GM13977 (cell line): ENCODE data around the gene KLHL1.

Experiments
- DNase-seq: peaks from one replicate; pipeline ENCODE4 v3.0.0; 2012; ENCODE audit warnings: low spot score
- in situ Hi-C: fragments of 300-500 bp; cut with MboI; formaldehyde crosslinking; loops from one replicate; pipeline ENCODE4 v1.12.0; 2022; ENCODE audit warnings: low sequenced_read_pairs, low pct_unique_long_range_greater_than_20kb, mixed read lengths, inconsistent platforms; ENCODE audit not compliant: unreplicated experiment
- TF ChIP-seq, protein P1 (sequence below): IDR thresholded peaks from 2 replicates; pipeline ENCODE4 v1.5.1; 2012; ENCODE audit warnings: mild to moderate bottlenecking, control low read depth; ENCODE audit not compliant: insufficient read depth; ENCODE audit errors: extremely low read depth, missing control alignments

Gene KLHL1

GRCh38 chr13:70027551-70027950 is 80.7 kb downstream of the KLHL1 start:
- no peak for DNase-seq
- TF ChIP-seq, protein P1, sequence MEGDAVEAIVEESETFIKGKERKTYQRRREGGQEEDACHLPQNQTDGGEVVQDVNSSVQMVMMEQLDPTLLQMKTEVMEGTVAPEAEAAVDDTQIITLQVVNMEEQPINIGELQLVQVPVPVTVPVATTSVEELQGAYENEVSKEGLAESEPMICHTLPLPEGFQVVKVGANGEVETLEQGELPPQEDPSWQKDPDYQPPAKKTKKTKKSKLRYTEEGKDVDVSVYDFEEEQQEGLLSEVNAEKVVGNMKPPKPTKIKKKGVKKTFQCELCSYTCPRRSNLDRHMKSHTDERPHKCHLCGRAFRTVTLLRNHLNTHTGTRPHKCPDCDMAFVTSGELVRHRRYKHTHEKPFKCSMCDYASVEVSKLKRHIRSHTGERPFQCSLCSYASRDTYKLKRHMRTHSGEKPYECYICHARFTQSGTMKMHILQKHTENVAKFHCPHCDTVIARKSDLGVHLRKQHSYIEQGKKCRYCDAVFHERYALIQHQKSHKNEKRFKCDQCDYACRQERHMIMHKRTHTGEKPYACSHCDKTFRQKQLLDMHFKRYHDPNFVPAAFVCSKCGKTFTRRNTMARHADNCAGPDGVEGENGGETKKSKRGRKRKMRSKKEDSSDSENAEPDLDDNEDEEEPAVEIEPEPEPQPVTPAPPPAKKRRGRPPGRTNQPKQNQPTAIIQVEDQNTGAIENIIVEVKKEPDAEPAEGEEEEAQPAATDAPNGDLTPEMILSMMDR = no peak
- in situ Hi-C loops = no loop called here

DNA sequence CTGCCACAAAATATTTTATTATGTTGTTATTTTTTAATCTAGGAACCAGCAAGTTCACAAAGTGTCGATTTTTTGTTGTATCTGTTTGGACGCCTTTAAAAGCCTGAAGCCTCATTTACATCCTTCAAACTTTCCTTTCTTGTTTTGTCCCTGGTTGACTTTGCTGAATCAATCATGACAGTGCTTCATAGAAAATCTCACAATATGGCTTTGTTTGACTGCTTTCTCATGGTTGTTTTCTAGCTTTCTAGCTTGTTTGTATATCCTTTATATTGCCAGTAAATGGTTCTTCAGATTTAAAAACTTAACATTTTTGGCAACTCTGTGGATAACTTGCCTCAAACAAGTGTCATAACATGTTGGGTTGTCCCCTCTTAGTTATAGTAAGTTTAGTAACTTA is 84.7 kb downstream of the KLHL1 start:
- in situ Hi-C loops = no loop called here
- DNase-seq = no peak
- TF ChIP-seq, protein P1 = no peak

DNA sequence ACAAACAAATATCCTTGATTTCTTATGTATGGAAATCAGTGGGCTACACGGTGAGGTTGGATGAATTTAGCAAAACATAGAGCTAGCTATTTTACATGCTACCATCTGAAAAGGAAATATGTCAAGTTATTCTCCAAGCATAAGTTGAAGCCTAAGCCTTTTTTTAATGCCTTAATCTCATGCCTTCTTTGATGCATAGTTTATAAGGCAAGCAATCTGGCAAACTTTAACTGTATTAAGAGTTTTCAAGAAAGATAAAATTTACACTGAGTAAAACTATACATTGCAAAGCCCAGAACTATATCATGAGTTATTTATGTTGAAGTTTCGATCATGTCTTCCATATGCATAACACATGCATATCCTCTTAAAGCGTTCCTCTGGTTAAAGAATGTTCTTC is 85.6 kb downstream of the KLHL1 start:
- DNase-seq = no peak
- in situ Hi-C loops = no loop called here
- TF ChIP-seq, protein P1 = no peak

DNA sequence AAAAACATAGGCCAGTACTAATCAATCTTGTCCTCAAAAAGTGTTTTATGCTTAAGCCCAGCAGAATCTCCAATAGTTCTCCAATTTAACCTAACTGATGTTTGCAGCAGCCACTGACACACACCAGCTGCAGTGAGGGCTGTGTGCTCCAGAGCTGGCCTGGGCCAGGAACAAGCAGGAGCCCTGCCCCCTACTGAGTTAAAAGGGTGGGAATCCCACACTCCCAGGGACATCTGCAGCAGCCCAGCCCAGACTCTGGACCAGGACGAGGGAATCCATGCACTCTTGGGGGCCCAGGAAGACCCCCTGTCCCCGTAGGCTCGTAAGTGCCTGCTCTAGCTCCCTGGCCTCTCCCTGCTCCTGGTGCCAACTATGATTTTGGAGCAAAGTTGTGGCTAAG is 92.1 kb downstream of the KLHL1 start:
- DNase-seq = no peak
- in situ Hi-C loops = no loop called here
- TF ChIP-seq, protein P1 = no peak

GRCh38 chr13:70014337-70014736 is 93.9 kb downstream of the KLHL1 start:
- DNase-seq = no peak
- in situ Hi-C loops = no loop called here
- TF ChIP-seq, protein P1 = no peak

GRCh38 chr13:69999875-70000274 is 108.4 kb downstream of the KLHL1 start:
- in situ Hi-C loops = no loop called here
- no peak for DNase-seq
- TF ChIP-seq, protein P1 = no peak

DNA sequence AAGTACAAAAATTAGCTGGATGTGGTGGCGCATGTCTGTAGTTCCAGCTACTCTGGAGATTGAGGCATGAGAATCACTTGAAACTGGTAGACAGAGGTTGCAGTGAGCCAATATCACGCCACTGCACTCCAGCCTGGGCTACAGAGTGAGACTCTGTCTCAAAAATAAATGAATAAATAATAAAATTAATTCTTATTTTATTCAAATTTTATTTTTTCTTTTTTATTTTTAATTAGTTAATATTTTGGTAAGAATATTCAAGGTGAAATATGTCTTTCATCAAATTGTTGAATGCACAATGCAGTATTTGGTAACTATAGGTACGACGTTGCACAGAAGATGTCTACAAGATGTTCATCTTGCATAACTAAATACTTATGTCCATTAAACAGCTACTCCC is 111.2 kb downstream of the KLHL1 start:
- in situ Hi-C loops = no loop called here
- TF ChIP-seq, protein P1 = no peak
- no peak for DNase-seq
